Adipose tissue (tissue), 3 donors: ENCODE measurements around the gene KRTAP9-9. TPM values are rescaled to one million over a fixed set of nuclear protein-coding genes. Genes with fewer than 3 reads are reported as not detected.
"Not testable (repeated sequence)": the region's sequence is repeated elsewhere in the genome, so short reads cannot be mapped to it uniquely, and the experiment has no call there.

Experiments used
- H3K27ac ChIP-seq: one replicate; pipeline ENCODE4 v1.5.1; 2013; ENCODE audit warnings: low read depth, low read length
- WGBS, 3 donors: extraction: QIAGEN DNeasy Blood & Tissue Kit; methylation state at CpG; one replicate each; pipeline ENCODE4 v1.1.7; 2013; 5-methylcytosine and 5-hydroxymethylcytosine counted together
- polyA plus RNA-seq, 3 donors: library from polyadenylated mRNA; stranded (reverse); fragments of 200-250 nt; gene quantifications; one replicate each; pipeline ENCODE4 v1.2.3, GENCODE V29; 2013
- donor health status: healthy with polysubstance abuse.
- donor health status: Bipolar disorder and iron deficiency.
- donor health status: healthy.

The KRTAP9-9 gene
- polyA plus RNA-seq, 3 donors: not detected

- H3K27ac ChIP-seq: no peak overlapping the region
- 90 to 100% (median 96%) methylated on average over 1 of the region's 1 CpG for WGBS, 3 donors
Observed at GRCh38 chr17:41256291-41256685, 1.1 kb downstream of the KRTAP9-9 start.

- no peak overlapping the region for H3K27ac ChIP-seq
Observed at GRCh38 chr17:41258406-41258805, 3.2 kb downstream of the KRTAP9-9 start.

- no peak overlapping the region for H3K27ac ChIP-seq
- 79 to 92% (median 88%) methylated on average over 2 of the region's 2 CpGs for WGBS, 3 donors
Observed at GRCh38 chr17:41263212-41263611, 8.0 kb downstream of the KRTAP9-9 start.

- no peak overlapping the region for H3K27ac ChIP-seq
- WGBS, 3 donors: 52 to 90% (median 83%) methylated on average over 3 of the region's 3 CpGs
Observed at GRCh38 chr17:41264599-41264998, 9.4 kb downstream of the KRTAP9-9 start.

GRCh38 chr17:41265078-41265477 lies 9.9 kb downstream of the KRTAP9-9 start, which contains the start of gene KRTAP9-6:
TSS of gene KRTAP9-6 (plus strand) at chr17:41265378. CDS start at chr17:41265378, 0 bp downstream.
- no peak within 1 kb of the TSS for H3K27ac ChIP-seq
- WGBS, 3 donors: 23 to 44% (median 28%) methylated on average over 2 of the region's 2 CpGs

- no peak overlapping the region for H3K27ac ChIP-seq
- 76 to 84% methylated on average over 3 of the region's 3 CpGs; no CpG with 5 or more reads in 1 of the 3 donors for WGBS, 3 donors
Observed at GRCh38 chr17:41267711-41268110, 12.5 kb downstream of the KRTAP9-9 start.

GRCh38 chr17:41271323-41271722 lies 16.1 kb downstream of the KRTAP9-9 start:
- H3K27ac ChIP-seq: not testable (repeated sequence)
- 50 to 63% methylated on average over 1 of the region's 1 CpG; no CpG with 5 or more reads in 1 of the 3 donors for WGBS, 3 donors

- 45 to 80% methylated on average over 1 of the region's 1 CpG; no CpG with 5 or more reads in 1 of the 3 donors for WGBS, 3 donors
- H3K27ac ChIP-seq: no peak overlapping the region
Observed at GRCh38 chr17:41271858-41272257, 16.7 kb downstream of the KRTAP9-9 start.

GRCh38 chr17:41275648-41276190 lies 20.5 kb downstream of the KRTAP9-9 start, which contains the start of gene KRTAP9-7:
TSS of gene KRTAP9-7 (plus strand) at chr17:41275698. CDS start at chr17:41275698, 0 bp downstream.
- H3K27ac ChIP-seq: not testable (repeated sequence)
- 71 to 91% (median 75%) methylated on average over 3 of the region's 3 CpGs for WGBS, 3 donors

GRCh38 chr17:41278176-41278955 lies 23.2 kb downstream of the KRTAP9-9 start:
- no peak overlapping the region for H3K27ac ChIP-seq
- 80 to 90% (median 82%) methylated on average over 3 of the region's 3 CpGs for WGBS, 3 donors

GRCh38 chr17:41284043-41284442 lies 28.9 kb downstream of the KRTAP9-9 start:
- 37 to 48% (median 39%) methylated on average over 3 of the region's 3 CpGs for WGBS, 3 donors
- no peak overlapping the region for H3K27ac ChIP-seq

GRCh38 chr17:41284546-41284945 lies 29.4 kb downstream of the KRTAP9-9 start:
- H3K27ac ChIP-seq: no peak overlapping the region
- 11 to 34% (median 12%) methylated on average over 2 of the region's 2 CpGs for WGBS, 3 donors

- WGBS, 3 donors: 48 to 68% (median 66%) methylated on average over 3 of the region's 3 CpGs
Observed at GRCh38 chr17:41287050-41287449, 31.9 kb downstream of the KRTAP9-9 start.

GRCh38 chr17:41294016-41294415 lies 38.8 kb downstream of the KRTAP9-9 start:
- WGBS, 3 donors: 56 to 75% (median 70%) methylated on average over 1 of the region's 1 CpG
- H3K27ac ChIP-seq: no peak overlapping the region

More at GRCh38 chr17:41287050-41287449, 31.9 kb downstream of the KRTAP9-9 start:
- no peak overlapping the region for H3K27ac ChIP-seq

GRCh38 chr17:41296846-41297245 lies 41.7 kb downstream of the KRTAP9-9 start:
- H3K27ac ChIP-seq: no peak overlapping the region
- 62 to 77% (median 63%) methylated on average over 1 of the region's 1 CpG for WGBS, 3 donors

- no peak overlapping the region for H3K27ac ChIP-seq
- WGBS, 3 donors: 76 to 91% (median 90%) methylated on average over 20 of the region's 20 CpGs
Observed at GRCh38 chr17:41298458-41299135, 43.4 kb downstream of the KRTAP9-9 start.

GRCh38 chr17:41301204-41301790 lies 46.1 kb downstream of the KRTAP9-9 start:
- WGBS, 3 donors: 60 to 69% (median 69%) methylated on average over 5 of the region's 5 CpGs
- H3K27ac ChIP-seq: no peak overlapping the region

- H3K27ac ChIP-seq: no peak within 1 kb of the TSS
- 55 to 63% (median 59%) methylated on average over 11 of the region's 11 CpGs for WGBS, 3 donors
Observed at GRCh38 chr17:41301916-41302901, 47.0 kb downstream of the KRTAP9-9 start, which contains the start of gene KRTAP29-1. TSS of gene KRTAP29-1 (minus strand) at chr17:41302851. CDS start at chr17:41302851, 0 bp downstream.
